ENCODE results near the gene CCDC15. TPM values are rescaled to one million over a fixed set of nuclear protein-coding genes. Genes with fewer than 3 reads are reported as not detected.

The CCDC15 gene
- total and polyA plus RNA-seq, 2 donors (not counting 1 experiment from before 2014, with no cell fraction given), result 1.2 to 2.3 TPM

DNA sequence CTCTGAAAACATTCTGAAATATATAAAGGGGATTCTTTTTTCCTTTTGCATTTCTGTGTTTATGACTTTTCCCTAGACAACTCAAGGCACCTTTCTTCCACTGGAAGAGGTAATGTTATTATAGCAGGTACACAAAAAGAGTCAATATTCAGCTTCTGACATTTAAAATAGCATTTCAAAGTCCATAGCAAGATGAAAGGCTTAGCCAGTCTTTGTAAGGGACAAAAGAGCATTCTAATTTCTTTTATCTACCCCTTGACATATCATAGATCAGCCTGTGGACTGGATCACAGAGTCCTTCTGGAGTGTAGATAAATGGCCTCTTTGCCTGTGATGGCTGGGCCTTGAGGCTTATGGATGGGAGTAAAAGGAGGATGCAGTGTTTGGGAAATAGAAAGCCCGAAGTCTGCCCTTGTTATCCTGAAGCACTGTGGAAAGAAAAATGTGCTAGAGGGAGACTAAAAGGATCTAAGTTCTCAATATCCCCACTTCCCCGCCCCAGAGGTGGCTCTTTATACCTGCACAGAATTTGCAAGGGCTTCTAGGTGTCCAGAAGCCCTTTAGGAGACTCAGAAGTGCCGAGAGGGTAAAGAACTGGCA, 16.6 kb upstream of the CCDC15 start:
- Histone ChIP-seq H3K79me2 (ENCODE audit: control insufficient read depth, insufficient read depth, low read length) (no peaks in the 10 kb centered on the region), H3K27me3 (ENCODE audit: control insufficient read depth, insufficient read depth, low read length) (no peaks in the 10 kb centered on the region), H3K9ac (ENCODE audit: insufficient read depth, low read length) (no peak overlapping the region), H4K20me1 (ENCODE audit: control insufficient read depth, extremely low read depth, insufficient read depth, low read length) (no peaks in the 10 kb centered on the region), H3K4me2 (ENCODE audit: extremely low read depth, insufficient read depth, low read length) (no peak overlapping the region), H2AFZ (ENCODE audit: low read length) (no peak overlapping the region), H3K36me3 (ENCODE audit: control insufficient read depth, insufficient read depth, low read length) (no peaks in the 10 kb centered on the region), H3K27ac (ENCODE audit: insufficient read depth, low read length) (no peak overlapping the region), H3K4me3 (replicated peaks in 1 of 4; ENCODE audit: control extremely low read depth in 1 of 4, insufficient read depth in 1 of 4, low read depth in 3 of 4, low read length in 4 of 4) (no peak overlapping the region), H3K9me3 (ENCODE audit: control insufficient read depth, insufficient read depth, low read depth, low read length) (no peaks in the 10 kb centered on the region), H3K4me1 (ENCODE audit: control insufficient read depth, extremely low read depth, insufficient read depth, low read length) (peaks cover 15% of the 10 kb centered on the region)
- no peak for DNase-seq (ENCODE audit: low read depth in 2 of 2)
- no peak for TF ChIP-seq EZH2 (IDR thresholded peaks at IDR 0.05; ENCODE audit: low read length, missing control alignments)
- TF ChIP-seq, protein P1, sequence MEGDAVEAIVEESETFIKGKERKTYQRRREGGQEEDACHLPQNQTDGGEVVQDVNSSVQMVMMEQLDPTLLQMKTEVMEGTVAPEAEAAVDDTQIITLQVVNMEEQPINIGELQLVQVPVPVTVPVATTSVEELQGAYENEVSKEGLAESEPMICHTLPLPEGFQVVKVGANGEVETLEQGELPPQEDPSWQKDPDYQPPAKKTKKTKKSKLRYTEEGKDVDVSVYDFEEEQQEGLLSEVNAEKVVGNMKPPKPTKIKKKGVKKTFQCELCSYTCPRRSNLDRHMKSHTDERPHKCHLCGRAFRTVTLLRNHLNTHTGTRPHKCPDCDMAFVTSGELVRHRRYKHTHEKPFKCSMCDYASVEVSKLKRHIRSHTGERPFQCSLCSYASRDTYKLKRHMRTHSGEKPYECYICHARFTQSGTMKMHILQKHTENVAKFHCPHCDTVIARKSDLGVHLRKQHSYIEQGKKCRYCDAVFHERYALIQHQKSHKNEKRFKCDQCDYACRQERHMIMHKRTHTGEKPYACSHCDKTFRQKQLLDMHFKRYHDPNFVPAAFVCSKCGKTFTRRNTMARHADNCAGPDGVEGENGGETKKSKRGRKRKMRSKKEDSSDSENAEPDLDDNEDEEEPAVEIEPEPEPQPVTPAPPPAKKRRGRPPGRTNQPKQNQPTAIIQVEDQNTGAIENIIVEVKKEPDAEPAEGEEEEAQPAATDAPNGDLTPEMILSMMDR (conservative IDR thresholded peaks at IDR 0.05 in 1 of 2, IDR thresholded peaks at IDR 0.05 in 1 of 2; ENCODE audit: low read depth in 1 of 2, low read length in 2 of 2), result no peak

GRCh38 chr11:124938206-124938765, 15.7 kb upstream of the CCDC15 start:
- H3K4me1 ChIP-seq (ENCODE audit: control insufficient read depth, extremely low read depth, insufficient read depth, low read length), result peaks cover 15% of the 10 kb centered on the region
- no peak overlapping the region for H3K4me3 ChIP-seq (replicated peaks in 1 of 4; ENCODE audit: control extremely low read depth in 1 of 4, insufficient read depth in 1 of 4, low read depth in 3 of 4, low read length in 4 of 4)
- no peak overlapping the region for H3K27ac ChIP-seq (ENCODE audit: insufficient read depth, low read length)
- H3K36me3 ChIP-seq (ENCODE audit: control insufficient read depth, insufficient read depth, low read length), result no peaks in the 10 kb centered on the region
- H3K9ac ChIP-seq (ENCODE audit: insufficient read depth, low read length), result no peak overlapping the region
- H3K9me3 ChIP-seq (ENCODE audit: control insufficient read depth, insufficient read depth, low read depth, low read length), result no peaks in the 10 kb centered on the region
- no peak for TF ChIP-seq EZH2 (IDR thresholded peaks at IDR 0.05; ENCODE audit: low read length, missing control alignments)
- TF ChIP-seq, protein P1 (conservative IDR thresholded peaks at IDR 0.05 in 1 of 2, IDR thresholded peaks at IDR 0.05 in 1 of 2; ENCODE audit: low read depth in 1 of 2, low read length in 2 of 2), result no peak
- H4K20me1 ChIP-seq (ENCODE audit: control insufficient read depth, extremely low read depth, insufficient read depth, low read length), result no peaks in the 10 kb centered on the region
- no peak overlapping the region for H2AFZ ChIP-seq (ENCODE audit: low read length)
- no peak for DNase-seq (ENCODE audit: low read depth in 2 of 2)
- no peak overlapping the region for H3K4me2 ChIP-seq (ENCODE audit: extremely low read depth, insufficient read depth, low read length)
- no peaks in the 10 kb centered on the region for H3K27me3 ChIP-seq (ENCODE audit: control insufficient read depth, insufficient read depth, low read length)
- no peaks in the 10 kb centered on the region for H3K79me2 ChIP-seq (ENCODE audit: control insufficient read depth, insufficient read depth, low read length)

DNA sequence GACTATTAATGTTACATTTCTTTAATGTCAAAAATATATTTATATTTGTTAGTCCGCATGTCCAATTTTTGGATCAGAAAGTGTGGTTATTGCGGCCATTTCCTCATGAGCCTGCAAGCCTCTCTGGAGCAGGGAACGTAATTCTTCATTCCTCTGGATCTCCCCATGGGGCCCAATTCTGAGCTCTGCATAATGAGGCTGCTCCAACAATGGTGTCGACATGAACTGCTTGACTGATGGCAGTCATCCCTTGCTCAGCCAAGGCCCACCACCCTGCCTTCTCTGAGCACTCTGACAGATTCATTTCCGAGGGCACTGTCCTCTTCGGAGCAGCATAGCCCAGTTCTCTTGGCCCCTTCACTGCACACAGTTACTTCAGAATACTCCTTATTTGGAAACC, 15.0 kb upstream of the CCDC15 start:
- Histone ChIP-seq H3K4me2 (ENCODE audit: extremely low read depth, insufficient read depth, low read length) (no peak overlapping the region), H3K9ac (ENCODE audit: insufficient read depth, low read length) (no peak overlapping the region), H2AFZ (ENCODE audit: low read length) (no peak overlapping the region), H3K4me1 (ENCODE audit: control insufficient read depth, extremely low read depth, insufficient read depth, low read length) (peaks cover 12% of the 10 kb centered on the region), H3K27me3 (ENCODE audit: control insufficient read depth, insufficient read depth, low read length) (no peaks in the 10 kb centered on the region), H3K9me3 (ENCODE audit: control insufficient read depth, insufficient read depth, low read depth, low read length) (no peaks in the 10 kb centered on the region), H3K27ac (ENCODE audit: insufficient read depth, low read length) (no peak overlapping the region), H3K36me3 (ENCODE audit: control insufficient read depth, insufficient read depth, low read length) (no peaks in the 10 kb centered on the region), H4K20me1 (ENCODE audit: control insufficient read depth, extremely low read depth, insufficient read depth, low read length) (no peaks in the 10 kb centered on the region), H3K79me2 (ENCODE audit: control insufficient read depth, insufficient read depth, low read length) (no peaks in the 10 kb centered on the region), H3K4me3 (replicated peaks in 1 of 4; ENCODE audit: control extremely low read depth in 1 of 4, insufficient read depth in 1 of 4, low read depth in 3 of 4, low read length in 4 of 4) (no peak overlapping the region)
- DNase-seq (ENCODE audit: low read depth in 2 of 2), result no peak
- TF ChIP-seq EZH2 (IDR thresholded peaks at IDR 0.05; ENCODE audit: low read length, missing control alignments), result no peak
- TF ChIP-seq, protein P1 (conservative IDR thresholded peaks at IDR 0.05 in 1 of 2, IDR thresholded peaks at IDR 0.05 in 1 of 2; ENCODE audit: low read depth in 1 of 2, low read length in 2 of 2), result no peak
